Measurements from ENCODE around the gene TRAF7.
A peak's percentile ranks its signal among the peaks of the same experiment; 100 is the strongest.
"Not testable (repeated sequence)": the region's sequence is repeated elsewhere in the genome, so short reads cannot be mapped to it uniquely, and the experiment has no call there.

TRAF7 gene

GRCh38 chr16:2122934-2123683 is 32.5 kb upstream of the TRAF7 start:
- DNase-seq: not testable (repeated sequence)

- not testable (repeated sequence) for DNase-seq
Observed at GRCh38 chr16:2123706-2124376, 31.7 kb upstream of the TRAF7 start.

GRCh38 chr16:2124377-2124693 is 31.2 kb upstream of the TRAF7 start:
- DNase-seq: not testable (repeated sequence)

- DNase-seq: not testable (repeated sequence)
Observed at GRCh38 chr16:2124694-2125444, 30.7 kb upstream of the TRAF7 start.

DNA sequence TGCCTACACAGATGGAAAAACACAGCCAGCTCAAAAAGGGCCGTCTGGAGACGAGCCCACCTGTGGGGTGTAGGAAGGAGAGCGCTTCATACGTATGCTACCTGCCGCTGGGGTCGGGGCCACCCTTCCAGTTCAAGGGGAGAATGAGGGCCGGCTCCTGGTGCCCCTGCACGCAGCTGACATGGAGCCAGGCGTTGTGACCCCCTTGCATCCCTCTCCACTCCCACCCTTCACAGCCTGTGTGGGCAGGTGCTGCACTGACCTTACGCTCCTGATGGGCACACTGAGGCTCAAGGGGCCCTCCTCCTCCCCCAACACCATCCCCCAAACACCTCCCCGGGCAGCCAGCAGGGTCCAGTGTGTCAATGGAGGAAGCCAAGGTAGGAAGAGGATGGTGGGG is 30.0 kb upstream of the TRAF7 start:
- DNase-seq: not testable (repeated sequence)

- DNase-seq: not testable (repeated sequence)
Observed at GRCh38 chr16:2126161-2126743, 29.3 kb upstream of the TRAF7 start.

- DNase-seq: not testable (repeated sequence)
Observed at GRCh38 chr16:2126928-2127556, 28.5 kb upstream of the TRAF7 start.

DNA sequence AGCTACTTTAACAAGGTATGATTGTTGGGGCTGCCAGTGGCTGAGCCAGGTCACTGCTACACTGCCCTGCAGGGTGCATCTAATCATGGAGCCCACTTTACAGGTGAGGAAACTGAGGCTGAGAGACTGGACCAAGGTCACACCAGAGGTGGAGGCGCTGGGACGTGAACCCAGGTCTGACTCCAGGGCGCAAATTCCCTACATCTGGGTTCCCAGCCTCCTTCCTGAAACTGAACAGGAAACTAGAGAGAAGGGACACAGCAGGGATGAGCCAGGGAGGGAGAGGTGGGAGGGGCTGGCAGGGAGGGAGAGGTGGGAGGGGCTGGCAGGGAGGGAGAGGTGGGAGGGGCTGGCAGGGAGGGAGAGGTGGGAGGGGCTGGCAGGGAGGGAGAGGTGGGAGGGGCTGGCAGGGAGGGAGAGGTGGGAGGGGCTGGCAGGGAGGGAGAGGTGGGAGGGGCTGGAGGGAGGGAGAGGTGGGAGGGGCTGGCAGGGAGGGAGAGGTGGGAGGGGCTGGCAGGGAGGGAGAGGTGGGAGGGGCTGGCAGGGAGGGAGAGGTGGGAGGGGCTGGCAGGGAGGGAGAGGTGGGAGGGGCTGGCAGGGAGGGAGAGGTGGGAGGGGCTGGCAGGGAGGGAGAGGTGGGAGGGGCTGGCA is 27.8 kb upstream of the TRAF7 start:
- not testable (repeated sequence) for DNase-seq

DNA sequence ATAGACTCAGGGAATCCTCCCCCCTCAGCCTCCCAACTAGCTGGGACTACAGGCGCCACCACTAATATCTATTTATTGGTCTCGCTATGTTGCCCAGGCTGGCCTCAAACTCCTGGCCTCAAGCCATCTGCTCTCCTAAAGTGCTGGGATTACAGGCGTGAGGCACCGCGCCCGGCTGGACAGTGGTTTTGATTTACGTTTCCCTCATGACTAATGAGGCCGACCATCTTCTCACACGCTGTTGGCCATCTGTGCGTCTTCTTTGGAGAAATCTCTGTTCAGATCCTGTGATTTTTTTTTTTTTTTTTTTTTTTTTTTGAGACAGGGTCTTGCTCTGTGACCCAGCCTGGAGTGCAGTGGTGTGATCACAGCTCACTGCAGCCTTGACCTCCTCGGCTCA is 26.3 kb upstream of the TRAF7 start:
- DNase-seq: not testable (repeated sequence)

DNA sequence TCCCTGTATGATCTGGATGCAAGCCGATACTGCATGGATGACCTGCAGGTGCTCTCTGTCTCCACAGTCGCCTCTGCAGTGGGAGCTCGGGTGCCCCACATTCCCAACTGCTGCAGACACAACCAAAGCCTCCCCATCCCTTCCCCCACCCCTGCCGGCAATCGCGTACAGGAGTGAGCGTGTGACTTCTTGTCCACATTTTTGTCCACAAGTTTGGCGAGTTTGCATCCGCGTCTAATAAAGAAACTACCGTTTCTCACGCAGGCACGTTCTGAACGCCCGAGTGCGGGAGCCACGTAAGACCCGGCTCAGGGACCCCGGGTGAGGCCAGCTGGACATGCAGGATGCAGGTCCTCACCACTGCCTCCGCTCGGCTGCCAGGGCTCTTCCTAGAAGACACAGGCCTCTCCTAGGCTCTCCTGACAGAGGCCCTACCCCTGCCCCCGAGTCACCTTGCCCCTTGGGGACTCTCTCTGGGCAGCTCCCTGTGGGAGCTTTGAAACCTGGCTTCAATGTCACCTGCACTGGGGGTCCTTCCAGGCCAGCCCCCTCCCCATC is 25.6 kb upstream of the TRAF7 start:
- not testable (repeated sequence) for DNase-seq

GRCh38 chr16:2133797-2134196 is 21.8 kb upstream of the TRAF7 start:
- not testable (repeated sequence) for DNase-seq

GRCh38 chr16:2135071-2135470 is 20.5 kb upstream of the TRAF7 start:
- not testable (repeated sequence) for DNase-seq

DNA sequence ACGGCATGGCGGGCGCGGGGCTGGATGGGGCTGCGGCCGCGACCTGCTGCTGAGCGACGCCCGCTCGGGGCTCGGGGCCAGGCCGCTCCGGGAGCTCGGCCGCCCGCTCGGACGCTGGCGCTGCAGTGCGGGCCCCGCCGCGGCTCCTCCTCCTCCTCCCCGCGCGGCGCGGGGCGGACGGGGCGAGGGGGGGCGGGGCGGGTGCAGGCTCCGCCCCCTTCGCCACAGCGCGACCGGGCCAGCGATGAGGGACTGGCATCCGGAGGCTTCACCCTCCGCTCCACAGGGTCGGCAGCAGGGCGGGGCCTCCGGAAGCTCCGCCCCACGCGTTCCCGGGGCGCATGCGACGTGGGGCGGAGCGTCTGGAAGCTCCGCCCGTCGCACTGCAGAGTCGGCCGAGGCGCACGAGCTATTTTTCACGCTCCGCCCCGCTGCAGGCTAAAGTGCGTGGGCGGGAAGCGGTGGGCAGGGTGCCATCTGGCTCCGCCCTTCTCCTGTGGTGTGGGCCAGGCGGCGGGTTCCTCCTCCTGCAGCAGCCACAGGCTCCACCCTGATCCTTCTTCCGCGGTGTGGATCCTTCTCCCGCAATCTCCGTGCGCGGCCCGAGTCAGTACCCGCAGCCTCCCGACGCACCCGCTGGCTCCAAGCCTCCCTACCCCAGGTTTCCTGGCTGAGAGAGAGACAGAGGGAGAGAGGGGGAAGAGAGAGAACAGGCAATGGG is 19.7 kb upstream of the TRAF7 start, which contains the start of gene PKD1:
TSS of gene PKD1 (minus strand) at position 129 of the 721 bp plus-strand sequence. CDS start 209 bp downstream, outside the sequence.
- DNase-seq: peak; percentile 98

DNA sequence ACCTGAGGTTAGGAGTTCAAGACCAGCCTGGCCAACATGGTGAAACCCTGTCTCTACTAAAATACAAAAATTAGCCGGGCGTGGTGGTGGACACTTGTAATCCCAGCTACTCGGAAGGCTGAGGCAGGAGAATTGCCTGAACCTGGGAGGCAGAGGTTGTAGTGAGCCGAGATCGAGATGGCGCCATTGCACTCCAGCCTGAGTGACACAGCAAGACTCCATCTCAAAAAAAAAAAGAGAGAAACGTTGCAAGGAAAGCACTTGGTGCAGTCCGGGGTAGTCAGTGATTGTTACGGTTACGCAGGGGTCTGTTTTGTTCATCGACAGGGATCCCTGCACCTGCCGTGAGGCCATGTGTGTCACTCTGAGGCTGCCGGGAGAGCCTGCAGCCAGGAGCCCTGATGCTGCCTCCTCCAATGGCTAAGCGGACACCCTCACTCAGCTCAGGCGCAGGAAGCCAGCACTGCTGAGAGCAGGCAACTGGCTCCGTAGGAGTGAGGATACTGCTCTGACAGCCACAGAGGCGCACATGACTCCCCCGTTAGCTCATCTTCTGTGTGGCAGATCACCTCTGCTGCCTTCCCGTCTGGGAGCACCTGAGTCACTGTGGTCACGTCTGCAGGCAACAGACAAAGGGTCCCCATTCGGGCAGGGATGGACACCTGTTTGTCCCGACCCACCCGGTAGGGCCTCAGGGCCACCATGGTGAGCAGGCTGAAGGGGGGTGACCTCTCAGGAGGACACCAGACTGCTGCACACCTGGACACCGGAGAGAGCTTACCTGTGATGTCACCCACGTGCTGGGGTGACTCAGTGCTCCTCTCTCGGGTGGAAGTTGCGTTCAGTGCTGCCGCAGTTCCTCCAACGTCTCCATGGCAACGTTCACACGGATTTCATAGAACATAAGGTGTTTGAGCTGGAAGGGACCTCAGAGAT is 12.4 kb upstream of the TRAF7 start:
- no peak for DNase-seq

DNA sequence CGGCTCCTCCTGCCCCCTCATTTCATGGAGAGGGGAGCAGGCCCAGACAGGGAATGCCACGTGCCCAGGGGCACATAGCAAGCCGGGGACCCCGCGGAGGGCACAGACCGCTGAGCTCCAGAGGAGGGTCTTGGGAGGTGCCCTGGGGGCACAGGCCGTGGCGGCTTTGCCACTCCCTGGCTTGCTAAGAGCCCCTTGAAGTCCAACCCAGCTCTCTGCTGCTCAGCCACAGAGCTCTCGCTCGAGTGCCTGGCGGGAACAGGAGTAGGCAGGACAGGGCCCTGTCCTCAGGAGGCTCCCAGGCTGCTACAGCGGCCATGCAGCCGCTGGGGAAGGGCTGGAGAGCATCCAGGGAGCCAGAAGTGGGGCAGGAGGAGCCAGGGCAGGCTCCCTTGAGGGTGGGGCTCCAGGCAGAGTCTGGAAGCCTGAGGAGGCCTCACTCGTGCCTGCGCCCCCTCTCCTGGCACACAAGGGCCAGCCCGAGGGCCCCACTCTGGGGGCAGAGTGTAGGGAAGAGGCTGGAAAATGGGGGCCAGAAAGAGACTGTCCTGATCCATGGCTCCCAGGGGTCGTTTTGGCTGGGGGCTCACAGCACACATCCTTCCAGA is 11.6 kb upstream of the TRAF7 start:
- DNase-seq: no peak

- no peak for DNase-seq
Observed at GRCh38 chr16:2145843-2146242, 9.7 kb upstream of the TRAF7 start.

DNA sequence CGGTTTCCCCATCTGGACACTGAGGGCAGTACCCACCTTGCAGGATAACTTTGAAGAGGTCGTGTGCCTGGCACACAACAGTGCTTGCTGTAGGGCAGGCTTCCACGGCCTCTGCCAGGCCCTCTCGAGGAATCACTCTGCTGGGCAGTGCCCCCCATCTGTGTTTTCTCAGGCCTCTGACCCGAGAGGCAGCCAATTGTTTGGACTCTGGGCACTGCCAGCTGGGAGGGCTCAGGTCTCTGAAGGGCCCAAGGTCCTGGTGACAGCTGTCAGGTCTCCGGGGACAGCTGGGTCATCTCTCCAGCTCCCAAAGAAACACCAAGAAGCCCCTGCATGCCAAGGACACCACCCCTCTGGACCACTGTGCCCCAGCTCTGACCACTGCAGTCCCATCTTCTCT is 8.2 kb upstream of the TRAF7 start:
- DNase-seq: no peak

DNA sequence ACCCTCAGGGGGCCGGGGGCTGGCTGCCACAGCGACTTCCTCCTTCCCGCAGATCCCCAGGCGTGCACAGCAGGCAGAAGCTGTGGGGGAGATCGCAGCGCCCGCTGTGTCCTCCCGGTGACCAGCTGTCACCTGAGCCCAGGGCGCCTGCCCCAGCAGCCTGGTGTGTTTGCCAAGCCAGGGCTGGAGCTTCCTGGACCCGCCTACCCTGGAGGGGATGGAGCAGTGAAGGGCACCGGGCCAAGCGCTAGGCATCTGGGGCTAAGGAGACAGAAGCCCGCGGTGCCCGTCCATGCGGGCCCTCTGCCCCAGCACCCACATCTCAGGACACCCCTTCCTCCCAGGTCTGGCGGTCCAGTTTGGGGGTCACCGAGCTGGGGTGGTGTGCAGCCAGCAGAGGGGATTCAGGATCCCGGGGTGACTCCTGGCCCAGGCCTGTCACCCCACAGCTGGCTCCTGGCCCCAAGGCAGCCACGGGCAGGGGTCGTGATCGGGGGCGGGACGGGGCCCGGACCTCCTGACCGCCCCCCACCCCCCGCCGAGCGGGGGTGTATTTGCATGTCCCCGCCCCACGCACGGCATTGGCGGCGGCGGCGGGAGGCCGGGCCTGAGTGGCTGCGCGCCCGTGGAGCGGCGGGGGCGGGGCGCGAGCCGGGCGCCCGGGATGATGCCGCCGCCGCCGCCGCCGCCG is 7.5 kb upstream of the TRAF7 start, which contains the start of gene RAB26:
TSS of gene RAB26 (plus strand) at position 645 of the 691 bp plus-strand sequence. CDS start 159 bp downstream, outside the sequence.
- DNase-seq: peak; percentile 36
